ENCODE measurements around the gene QRICH2. TPM values are rescaled to one million over a fixed set of nuclear protein-coding genes. Genes with fewer than 3 reads are reported as not detected.

QRICH2 gene
- total and polyA plus RNA-seq, 9 of the 15 experiments (the other 6 are each of a cell fraction or from before 2014, with no cell fraction given): 0.03 to 1.6 (median 0.81) TPM

- Histone ChIP-seq H4K20me1 (replicated peaks; ENCODE audit: control insufficient read depth, insufficient read depth, low read length) (no peaks in the 10 kb centered on the region), H3K79me2 (ENCODE audit: control insufficient read depth, insufficient read depth, low read length) (peaks cover 26% of the 10 kb centered on the region), H3K9me3 (replicated peaks; ENCODE audit: control insufficient read depth, insufficient read depth, low read depth, low read length) (no peaks in the 10 kb centered on the region), H2AFZ (ENCODE audit: low read depth, low read length) (peak overlapping the region; percentile 81), H3K36me3 (ENCODE audit: control insufficient read depth, insufficient read depth, low read length) (peaks cover 14% of the 10 kb centered on the region), H3K4me3 (no peak overlapping the region), H3K9ac (ENCODE audit: insufficient read depth in 1 of 2, low read depth in 2 of 2, low read length in 2 of 2) (peak overlapping the region in 1 of 2 experiments; percentile 48; a peak in 1 of 4 replicates), H3K4me1 (replicated peaks in 1 of 2; ENCODE audit: control insufficient read depth in 2 of 2, insufficient read depth in 2 of 2, low read length in 2 of 2) (peaks cover 20 to 24% of the 10 kb centered on the region in 2 experiments; a peak in 4 of 5 replicates), H3K27ac (ENCODE audit: extremely low read depth, low read depth, low read length) (peak overlapping the region; percentile 38; the same call in 1 of the 3 replicates), H3K27me3 (ENCODE audit: control insufficient read depth in 2 of 2, insufficient read depth in 2 of 2, low read length in 2 of 2) (no peaks in the 10 kb centered on the region), H3K4me2 (ENCODE audit: insufficient read depth, low read length) (no peak overlapping the region), H3K9me1 (ENCODE audit: control insufficient read depth, insufficient read depth, low read length) (no peaks in the 10 kb centered on the region)
- in situ Hi-C loops (cut with MboI) (loop anchor here (5.0 kb wide), 1 partner anchor 66 kb away; no protein-coding TSS in a partner anchor), intact Hi-C loops (cut with micrococcal nuclease) (no loop called here)
- ChIA-PET CTCF (ENCODE audit: low intra/inter-chr PET ratio) (no interaction called here), POLR2A (interaction anchor here (1.0 to 3.4 kb wide), 4 partner anchors 10 to 160 kb away, joined by 3 to 28 read pairs (median 8); partner anchors contain the start of gene EXOC7)
- ATAC-seq (no peak), DNase-seq (ENCODE audit: extremely low read depth in 1 of 4, low spot score in 3 of 4) (no peak), FAIRE-seq (no peak)
- BruUV-seq (replicated peaks): no TSS peak
- WGBS (ENCODE audit: insufficient coverage, low coverage, missing lambda C conversion rate): 58% methylated on average over 9 of the region's 9 CpGs
- no peak for TF ChIP-seq SMARCE1 (IDR thresholded peaks at IDR 0.05)
- TF ChIP-seq, protein P1, sequence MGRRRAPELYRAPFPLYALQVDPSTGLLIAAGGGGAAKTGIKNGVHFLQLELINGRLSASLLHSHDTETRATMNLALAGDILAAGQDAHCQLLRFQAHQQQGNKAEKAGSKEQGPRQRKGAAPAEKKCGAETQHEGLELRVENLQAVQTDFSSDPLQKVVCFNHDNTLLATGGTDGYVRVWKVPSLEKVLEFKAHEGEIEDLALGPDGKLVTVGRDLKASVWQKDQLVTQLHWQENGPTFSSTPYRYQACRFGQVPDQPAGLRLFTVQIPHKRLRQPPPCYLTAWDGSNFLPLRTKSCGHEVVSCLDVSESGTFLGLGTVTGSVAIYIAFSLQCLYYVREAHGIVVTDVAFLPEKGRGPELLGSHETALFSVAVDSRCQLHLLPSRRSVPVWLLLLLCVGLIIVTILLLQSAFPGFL (CRISPR knock-in tag; IDR thresholded peaks at IDR 0.05): no peak
- TF ChIP-seq ETV5 (CRISPR knock-in tag; IDR thresholded peaks at IDR 0.05; ENCODE audit: low read depth): no peak
- TF ChIP-seq NFYB (IDR thresholded peaks at IDR 0.05; ENCODE audit: extremely low read depth, insufficient read length): no peak
- TF ChIP-seq L3MBTL2 (IDR thresholded peaks at IDR 0.05): no peak
- no peak for TF ChIP-seq FUS (optimal IDR thresholded peaks at IDR 0.05; ENCODE audit: low read depth, low read length)
- TF ChIP-seq ZNF354B (CRISPR knock-in tag; IDR thresholded peaks at IDR 0.05): no peak
- no peak for TF ChIP-seq MLLT1 (IDR thresholded peaks at IDR 0.05)
- no peak for TF ChIP-seq ZNF324 (CRISPR knock-in tag; IDR thresholded peaks at IDR 0.05)
- TF ChIP-seq SLC30A9 (CRISPR knock-in tag; IDR thresholded peaks at IDR 0.05): no peak
- TF ChIP-seq SMAD3 (CRISPR knock-in tag; conservative IDR thresholded peaks at IDR 0.05): no peak
- TF ChIP-seq PTTG1 (tag; IDR thresholded peaks at IDR 0.05; ENCODE audit: low read depth): no peak
- no peak for TF ChIP-seq DACH1 (IDR thresholded peaks at IDR 0.05; ENCODE audit: partially characterized antibody)
- TF ChIP-seq, protein P2, sequence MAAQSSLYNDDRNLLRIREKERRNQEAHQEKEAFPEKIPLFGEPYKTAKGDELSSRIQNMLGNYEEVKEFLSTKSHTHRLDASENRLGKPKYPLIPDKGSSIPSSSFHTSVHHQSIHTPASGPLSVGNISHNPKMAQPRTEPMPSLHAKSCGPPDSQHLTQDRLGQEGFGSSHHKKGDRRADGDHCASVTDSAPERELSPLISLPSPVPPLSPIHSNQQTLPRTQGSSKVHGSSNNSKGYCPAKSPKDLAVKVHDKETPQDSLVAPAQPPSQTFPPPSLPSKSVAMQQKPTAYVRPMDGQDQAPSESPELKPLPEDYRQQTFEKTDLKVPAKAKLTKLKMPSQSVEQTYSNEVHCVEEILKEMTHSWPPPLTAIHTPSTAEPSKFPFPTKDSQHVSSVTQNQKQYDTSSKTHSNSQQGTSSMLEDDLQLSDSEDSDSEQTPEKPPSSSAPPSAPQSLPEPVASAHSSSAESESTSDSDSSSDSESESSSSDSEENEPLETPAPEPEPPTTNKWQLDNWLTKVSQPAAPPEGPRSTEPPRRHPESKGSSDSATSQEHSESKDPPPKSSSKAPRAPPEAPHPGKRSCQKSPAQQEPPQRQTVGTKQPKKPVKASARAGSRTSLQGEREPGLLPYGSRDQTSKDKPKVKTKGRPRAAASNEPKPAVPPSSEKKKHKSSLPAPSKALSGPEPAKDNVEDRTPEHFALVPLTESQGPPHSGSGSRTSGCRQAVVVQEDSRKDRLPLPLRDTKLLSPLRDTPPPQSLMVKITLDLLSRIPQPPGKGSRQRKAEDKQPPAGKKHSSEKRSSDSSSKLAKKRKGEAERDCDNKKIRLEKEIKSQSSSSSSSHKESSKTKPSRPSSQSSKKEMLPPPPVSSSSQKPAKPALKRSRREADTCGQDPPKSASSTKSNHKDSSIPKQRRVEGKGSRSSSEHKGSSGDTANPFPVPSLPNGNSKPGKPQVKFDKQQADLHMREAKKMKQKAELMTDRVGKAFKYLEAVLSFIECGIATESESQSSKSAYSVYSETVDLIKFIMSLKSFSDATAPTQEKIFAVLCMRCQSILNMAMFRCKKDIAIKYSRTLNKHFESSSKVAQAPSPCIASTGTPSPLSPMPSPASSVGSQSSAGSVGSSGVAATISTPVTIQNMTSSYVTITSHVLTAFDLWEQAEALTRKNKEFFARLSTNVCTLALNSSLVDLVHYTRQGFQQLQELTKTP (IDR thresholded peaks at IDR 0.05; ENCODE audit: low read depth in 1 of 2, partially characterized antibody in 2 of 2): no peak
- TF ChIP-seq, protein P3, sequence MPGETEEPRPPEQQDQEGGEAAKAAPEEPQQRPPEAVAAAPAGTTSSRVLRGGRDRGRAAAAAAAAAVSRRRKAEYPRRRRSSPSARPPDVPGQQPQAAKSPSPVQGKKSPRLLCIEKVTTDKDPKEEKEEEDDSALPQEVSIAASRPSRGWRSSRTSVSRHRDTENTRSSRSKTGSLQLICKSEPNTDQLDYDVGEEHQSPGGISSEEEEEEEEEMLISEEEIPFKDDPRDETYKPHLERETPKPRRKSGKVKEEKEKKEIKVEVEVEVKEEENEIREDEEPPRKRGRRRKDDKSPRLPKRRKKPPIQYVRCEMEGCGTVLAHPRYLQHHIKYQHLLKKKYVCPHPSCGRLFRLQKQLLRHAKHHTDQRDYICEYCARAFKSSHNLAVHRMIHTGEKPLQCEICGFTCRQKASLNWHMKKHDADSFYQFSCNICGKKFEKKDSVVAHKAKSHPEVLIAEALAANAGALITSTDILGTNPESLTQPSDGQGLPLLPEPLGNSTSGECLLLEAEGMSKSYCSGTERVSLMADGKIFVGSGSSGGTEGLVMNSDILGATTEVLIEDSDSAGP (CRISPR knock-in tag; IDR thresholded peaks at IDR 0.05): no peak
Measured at GRCh38 chr17:76262732-76263344, 45.2 kb downstream of the QRICH2 start.

Measured in K562 (cell line).